ENCODE data around the gene EHBP1L1.

The EHBP1L1 gene

GRCh38 chr11:65571940-65572339, 3.9 kb upstream of the EHBP1L1 start:
- H3K27ac ChIP-seq (ENCODE audit: extremely low read depth, low read depth, low read length): no peak overlapping the region; the same call in 1 of the 2 replicates
- TF ChIP-seq ZBTB17 (tag by site-specific recombination; IDR thresholded peaks at IDR 0.05) (peak; percentile 38; the same call in 1 of the 2 replicates), ZNF341 (tag by site-specific recombination; IDR thresholded peaks at IDR 0.05; ENCODE audit: low read depth) (0 out of 2 replicates have a peak, but pooled peaks have one; percentile 11), ZNF514 (tag by site-specific recombination; IDR thresholded peaks at IDR 0.05) (no peak), ZNF654 (tag by site-specific recombination; IDR thresholded peaks at IDR 0.05; ENCODE audit: low read depth) (peak; percentile 36), ZNF335 (tag by site-specific recombination; conservative IDR thresholded peaks at IDR 0.05) (peak; percentile 36), ZNF394 (tag by site-specific recombination; IDR thresholded peaks at IDR 0.05; ENCODE audit: borderline replicate concordance) (no peak), BCL11B (tag by site-specific recombination; IDR thresholded peaks at IDR 0.05; ENCODE audit: low read depth) (no peak), PATZ1 (tag by site-specific recombination; IDR thresholded peaks at IDR 0.05) (peak; percentile 17; the same call in 1 of the 2 replicates), ZNF366 (tag by site-specific recombination; conservative IDR thresholded peaks at IDR 0.05) (0 out of 2 replicates have a peak, but pooled peaks have one; percentile 19), ZNF19 (tag by site-specific recombination; IDR thresholded peaks at IDR 0.05; ENCODE audit: low read depth) (no peak), ZNF747 (tag by site-specific recombination; IDR thresholded peaks at IDR 0.05) (no peak), KLF8 (tag by site-specific recombination; IDR thresholded peaks at IDR 0.05) (peak; percentile 51; the same call in 1 of the 2 replicates), GLI4 (tag by site-specific recombination; IDR thresholded peaks at IDR 0.05) (no peak), WT1 (tag by site-specific recombination; IDR thresholded peaks at IDR 0.05) (no peak), ZEB2 (tag by site-specific recombination; IDR thresholded peaks at IDR 0.05) (peak; percentile 28; the same call in 1 of the 2 replicates), ZBTB48 (tag by site-specific recombination; IDR thresholded peaks at IDR 0.05) (0 out of 2 replicates have a peak, but pooled peaks have one; percentile 18)
- TF ChIP-seq, protein P1, sequence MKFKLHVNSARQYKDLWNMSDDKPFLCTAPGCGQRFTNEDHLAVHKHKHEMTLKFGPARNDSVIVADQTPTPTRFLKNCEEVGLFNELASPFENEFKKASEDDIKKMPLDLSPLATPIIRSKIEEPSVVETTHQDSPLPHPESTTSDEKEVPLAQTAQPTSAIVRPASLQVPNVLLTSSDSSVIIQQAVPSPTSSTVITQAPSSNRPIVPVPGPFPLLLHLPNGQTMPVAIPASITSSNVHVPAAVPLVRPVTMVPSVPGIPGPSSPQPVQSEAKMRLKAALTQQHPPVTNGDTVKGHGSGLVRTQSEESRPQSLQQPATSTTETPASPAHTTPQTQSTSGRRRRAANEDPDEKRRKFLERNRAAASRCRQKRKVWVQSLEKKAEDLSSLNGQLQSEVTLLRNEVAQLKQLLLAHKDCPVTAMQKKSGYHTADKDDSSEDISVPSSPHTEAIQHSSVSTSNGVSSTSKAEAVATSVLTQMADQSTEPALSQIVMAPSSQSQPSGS (tag by site-specific recombination; IDR thresholded peaks at IDR 0.05; ENCODE audit: low read depth): no peak
- TF ChIP-seq, protein P2, sequence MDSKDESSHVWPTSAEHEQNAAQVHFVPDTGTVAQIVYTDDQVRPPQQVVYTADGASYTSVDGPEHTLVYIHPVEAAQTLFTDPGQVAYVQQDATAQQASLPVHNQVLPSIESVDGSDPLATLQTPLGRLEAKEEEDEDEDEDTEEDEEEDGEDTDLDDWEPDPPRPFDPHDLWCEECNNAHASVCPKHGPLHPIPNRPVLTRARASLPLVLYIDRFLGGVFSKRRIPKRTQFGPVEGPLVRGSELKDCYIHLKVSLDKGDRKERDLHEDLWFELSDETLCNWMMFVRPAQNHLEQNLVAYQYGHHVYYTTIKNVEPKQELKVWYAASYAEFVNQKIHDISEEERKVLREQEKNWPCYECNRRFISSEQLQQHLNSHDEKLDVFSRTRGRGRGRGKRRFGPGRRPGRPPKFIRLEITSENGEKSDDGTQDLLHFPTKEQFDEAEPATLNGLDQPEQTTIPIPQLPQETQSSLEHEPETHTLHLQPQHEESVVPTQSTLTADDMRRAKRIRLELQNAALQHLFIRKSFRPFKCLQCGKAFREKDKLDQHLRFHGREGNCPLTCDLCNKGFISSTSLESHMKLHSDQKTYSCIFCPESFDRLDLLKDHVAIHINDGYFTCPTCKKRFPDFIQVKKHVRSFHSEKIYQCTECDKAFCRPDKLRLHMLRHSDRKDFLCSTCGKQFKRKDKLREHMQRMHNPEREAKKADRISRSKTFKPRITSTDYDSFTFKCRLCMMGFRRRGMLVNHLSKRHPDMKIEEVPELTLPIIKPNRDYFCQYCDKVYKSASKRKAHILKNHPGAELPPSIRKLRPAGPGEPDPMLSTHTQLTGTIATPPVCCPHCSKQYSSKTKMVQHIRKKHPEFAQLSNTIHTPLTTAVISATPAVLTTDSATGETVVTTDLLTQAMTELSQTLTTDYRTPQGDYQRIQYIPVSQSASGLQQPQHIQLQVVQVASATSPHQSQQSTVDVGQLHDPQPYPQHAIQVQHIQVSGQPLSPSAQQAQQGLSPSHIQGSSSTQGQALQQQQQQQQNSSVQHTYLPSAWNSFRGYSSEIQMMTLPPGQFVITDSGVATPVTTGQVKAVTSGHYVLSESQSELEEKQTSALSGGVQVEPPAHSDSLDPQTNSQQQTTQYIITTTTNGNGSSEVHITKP (tag by site-specific recombination; IDR thresholded peaks at IDR 0.05): peak; percentile 72
- TF ChIP-seq, protein P3, sequence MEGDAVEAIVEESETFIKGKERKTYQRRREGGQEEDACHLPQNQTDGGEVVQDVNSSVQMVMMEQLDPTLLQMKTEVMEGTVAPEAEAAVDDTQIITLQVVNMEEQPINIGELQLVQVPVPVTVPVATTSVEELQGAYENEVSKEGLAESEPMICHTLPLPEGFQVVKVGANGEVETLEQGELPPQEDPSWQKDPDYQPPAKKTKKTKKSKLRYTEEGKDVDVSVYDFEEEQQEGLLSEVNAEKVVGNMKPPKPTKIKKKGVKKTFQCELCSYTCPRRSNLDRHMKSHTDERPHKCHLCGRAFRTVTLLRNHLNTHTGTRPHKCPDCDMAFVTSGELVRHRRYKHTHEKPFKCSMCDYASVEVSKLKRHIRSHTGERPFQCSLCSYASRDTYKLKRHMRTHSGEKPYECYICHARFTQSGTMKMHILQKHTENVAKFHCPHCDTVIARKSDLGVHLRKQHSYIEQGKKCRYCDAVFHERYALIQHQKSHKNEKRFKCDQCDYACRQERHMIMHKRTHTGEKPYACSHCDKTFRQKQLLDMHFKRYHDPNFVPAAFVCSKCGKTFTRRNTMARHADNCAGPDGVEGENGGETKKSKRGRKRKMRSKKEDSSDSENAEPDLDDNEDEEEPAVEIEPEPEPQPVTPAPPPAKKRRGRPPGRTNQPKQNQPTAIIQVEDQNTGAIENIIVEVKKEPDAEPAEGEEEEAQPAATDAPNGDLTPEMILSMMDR (tag by site-specific recombination; IDR thresholded peaks at IDR 0.05): peak; percentile 79
- TF ChIP-seq, protein P4, sequence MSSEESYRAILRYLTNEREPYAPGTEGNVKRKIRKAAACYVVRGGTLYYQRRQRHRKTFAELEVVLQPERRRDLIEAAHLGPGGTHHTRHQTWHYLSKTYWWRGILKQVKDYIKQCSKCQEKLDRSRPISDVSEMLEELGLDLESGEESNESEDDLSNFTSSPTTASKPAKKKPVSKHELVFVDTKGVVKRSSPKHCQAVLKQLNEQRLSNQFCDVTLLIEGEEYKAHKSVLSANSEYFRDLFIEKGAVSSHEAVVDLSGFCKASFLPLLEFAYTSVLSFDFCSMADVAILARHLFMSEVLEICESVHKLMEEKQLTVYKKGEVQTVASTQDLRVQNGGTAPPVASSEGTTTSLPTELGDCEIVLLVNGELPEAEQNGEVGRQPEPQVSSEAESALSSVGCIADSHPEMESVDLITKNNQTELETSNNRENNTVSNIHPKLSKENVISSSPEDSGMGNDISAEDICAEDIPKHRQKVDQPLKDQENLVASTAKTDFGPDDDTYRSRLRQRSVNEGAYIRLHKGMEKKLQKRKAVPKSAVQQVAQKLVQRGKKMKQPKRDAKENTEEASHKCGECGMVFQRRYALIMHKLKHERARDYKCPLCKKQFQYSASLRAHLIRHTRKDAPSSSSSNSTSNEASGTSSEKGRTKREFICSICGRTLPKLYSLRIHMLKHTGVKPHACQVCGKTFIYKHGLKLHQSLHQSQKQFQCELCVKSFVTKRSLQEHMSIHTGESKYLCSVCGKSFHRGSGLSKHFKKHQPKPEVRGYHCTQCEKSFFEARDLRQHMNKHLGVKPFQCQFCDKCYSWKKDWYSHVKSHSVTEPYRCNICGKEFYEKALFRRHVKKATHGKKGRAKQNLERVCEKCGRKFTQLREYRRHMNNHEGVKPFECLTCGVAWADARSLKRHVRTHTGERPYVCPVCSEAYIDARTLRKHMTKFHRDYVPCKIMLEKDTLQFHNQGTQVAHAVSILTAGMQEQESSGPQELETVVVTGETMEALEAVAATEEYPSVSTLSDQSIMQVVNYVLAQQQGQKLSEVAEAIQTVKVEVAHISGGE (tag by site-specific recombination; conservative IDR thresholded peaks at IDR 0.05; ENCODE audit: low read depth): peak; percentile 35; the same call in 1 of the 2 replicates
- H3K4me1 ChIP-seq (ENCODE audit: control insufficient read depth, insufficient read depth, low read length): peaks cover 17% of the 10 kb centered on the region; the same call in 1 of the 2 replicates
- peak overlapping the region; percentile 60 for H3K4me3 ChIP-seq (ENCODE audit: low read depth, low read length)
- POLR2A ChIA-PET: interaction anchor here (0.6 to 4.2 kb wide), 15 partner anchors 12 to 200 kb away, joined by 3 to 39 read pairs (median 6); partner anchors contain the start of genes LTBP3, MALAT1, MAP3K11 and NEAT1
- CTCF ChIA-PET: interaction anchor here (0.6 to 5.6 kb wide), 19 partner anchors 11 to 140 kb away, joined by 3 to 133 read pairs (median 5); partner anchors contain the start of genes KAT5 and LTBP3
- no peaks in the 10 kb centered on the region for H3K9me3 ChIP-seq (ENCODE audit: control insufficient read depth, insufficient read depth, low read depth, low read length)
- peaks cover 0 to 18% of the 10 kb centered on the region in 2 experiments; a peak in 1 of 3 replicates for H3K36me3 ChIP-seq (ENCODE audit: control insufficient read depth in 2 of 2, insufficient read depth in 1 of 2, low read length in 2 of 2)
